Measurements from ENCODE around the gene NUDT3.

GRCh38 chr6:34393966-34394305 is 1.5 kb upstream of the NUDT3 start:
- no peak for TF ChIP-seq CTCF (IDR thresholded peaks at IDR 0.05; ENCODE audit: insufficient read depth, low read depth, low read length)
- TF ChIP-seq EZH2 (IDR thresholded peaks at IDR 0.05; ENCODE audit: insufficient read depth, low read length), result no peak

Measured in astrocyte (in vitro differentiated cells and primary cell).